ENCODE measurements around the gene FGL2.
"Not testable (repeated sequence)": the region's sequence is repeated elsewhere in the genome, so short reads cannot be mapped to it uniquely, and the experiment has no call there.

Gene FGL2

GRCh38 chr7:77154917-77155464 lies 44.6 kb downstream of the FGL2 start:
- DNase-seq, result not testable (repeated sequence)

- not testable (repeated sequence) for DNase-seq
Observed at GRCh38 chr7:77152232-77152631, 47.4 kb downstream of the FGL2 start.
